ENCODE data around the gene MCU. TPM values are rescaled to one million over a fixed set of nuclear protein-coding genes. Genes with fewer than 3 reads are reported as not detected.
"Not testable (repeated sequence)": the region's sequence is repeated elsewhere in the genome, so short reads cannot be mapped to it uniquely, and the experiment has no call there.

Gene MCU, protein sequence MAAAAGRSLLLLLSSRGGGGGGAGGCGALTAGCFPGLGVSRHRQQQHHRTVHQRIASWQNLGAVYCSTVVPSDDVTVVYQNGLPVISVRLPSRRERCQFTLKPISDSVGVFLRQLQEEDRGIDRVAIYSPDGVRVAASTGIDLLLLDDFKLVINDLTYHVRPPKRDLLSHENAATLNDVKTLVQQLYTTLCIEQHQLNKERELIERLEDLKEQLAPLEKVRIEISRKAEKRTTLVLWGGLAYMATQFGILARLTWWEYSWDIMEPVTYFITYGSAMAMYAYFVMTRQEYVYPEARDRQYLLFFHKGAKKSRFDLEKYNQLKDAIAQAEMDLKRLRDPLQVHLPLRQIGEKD
- total RNA-seq (ENCODE audit: insufficient read depth, low replicate concordance): 43.8 TPM

DNA sequence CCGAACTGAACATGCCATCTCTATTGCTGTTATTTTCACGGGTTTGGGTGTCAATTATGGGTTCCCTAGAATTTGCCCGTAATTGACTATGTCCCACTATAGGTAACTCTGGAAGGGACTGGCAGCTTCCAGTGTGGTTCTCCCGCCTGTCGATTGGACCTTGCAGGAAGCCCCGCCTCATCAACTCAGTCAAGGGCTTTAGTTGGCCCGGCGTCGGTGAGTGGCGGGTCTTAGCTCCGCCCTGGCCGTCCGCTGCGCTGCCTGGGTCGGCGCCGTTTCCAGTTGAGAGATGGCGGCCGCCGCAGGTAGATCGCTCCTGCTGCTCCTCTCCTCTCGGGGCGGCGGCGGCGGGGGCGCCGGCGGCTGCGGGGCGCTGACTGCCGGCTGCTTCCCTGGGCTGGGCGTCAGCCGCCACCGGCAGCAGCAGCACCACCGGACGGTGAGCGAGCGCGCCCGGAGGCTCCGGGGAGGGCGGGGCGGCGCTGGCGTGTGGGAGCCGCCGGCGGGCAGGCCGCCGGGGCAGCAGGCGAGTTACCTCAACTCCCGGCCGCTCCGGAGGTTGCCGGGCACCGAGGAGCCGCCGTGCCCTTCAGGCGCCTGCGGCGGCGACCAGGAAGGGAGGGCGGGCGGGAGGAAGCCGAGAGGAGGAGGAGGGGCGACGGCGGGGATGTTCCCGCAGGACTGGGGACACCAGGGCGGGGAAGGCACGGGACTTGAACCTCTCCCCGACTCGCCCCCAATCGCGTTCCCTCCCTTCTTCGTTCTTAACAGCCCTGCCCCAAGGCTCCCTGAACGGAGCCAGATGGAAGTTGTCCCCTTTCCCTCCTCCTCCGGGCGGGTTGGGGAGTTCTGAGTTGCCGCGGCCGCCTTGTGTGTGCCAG lies at the start of gene MCU:
Gene MCU (plus strand): TSS at position 281 of the 881 bp plus-strand sequence. CDS start 9 bp downstream, at position 290.
- peak; percentile 97 for DNase-seq (ENCODE audit: low spot score)

DNA sequence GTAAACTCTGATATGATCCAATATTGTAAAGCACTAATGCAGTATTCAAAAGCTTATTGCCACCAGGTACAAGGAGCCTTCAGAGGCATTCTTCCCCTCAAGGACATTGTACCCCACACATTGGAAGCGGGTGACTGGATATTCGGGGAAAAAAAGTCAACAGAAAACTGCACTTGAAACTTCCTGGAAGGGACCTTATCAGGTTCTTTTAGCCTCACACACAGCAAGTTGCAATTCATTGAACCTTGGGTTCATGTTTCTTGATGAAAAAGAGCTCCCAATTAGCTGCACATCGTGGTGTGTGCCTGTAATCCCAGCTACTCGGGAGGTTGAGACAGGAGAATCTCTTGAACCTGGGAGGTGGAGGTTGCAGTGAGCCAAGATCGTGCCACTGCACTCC lies 49.6 kb upstream of the MCU start:
- no peak for DNase-seq (ENCODE audit: low spot score)

DNA sequence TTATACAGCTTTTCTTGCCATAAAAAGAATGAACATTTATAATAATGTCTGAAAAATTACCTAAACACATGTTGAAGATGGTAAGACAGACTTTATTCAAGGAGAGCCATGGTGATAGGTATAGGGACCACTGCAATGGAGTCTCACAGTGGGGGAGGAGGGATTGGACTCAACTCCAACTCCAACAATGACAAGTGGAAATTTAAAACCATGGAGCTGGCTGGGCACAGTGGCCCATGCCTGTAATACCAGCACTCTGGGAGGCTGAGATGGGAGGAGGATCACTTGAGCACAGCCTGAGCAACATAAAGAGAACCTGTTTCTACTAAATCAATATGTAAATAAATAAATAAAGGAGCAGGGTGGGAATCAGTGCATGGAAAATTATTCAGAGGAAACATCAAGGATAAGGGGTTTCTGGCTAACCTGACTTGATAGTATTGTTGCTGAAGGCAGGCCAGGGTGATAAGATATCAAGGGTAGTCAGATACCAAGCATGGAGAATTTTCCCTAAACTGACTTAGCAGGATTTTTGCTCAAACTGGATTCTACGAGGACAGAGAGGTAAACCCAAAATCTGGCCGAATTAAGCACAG lies 46.6 kb upstream of the MCU start:
- no peak for DNase-seq (ENCODE audit: low spot score)

DNA sequence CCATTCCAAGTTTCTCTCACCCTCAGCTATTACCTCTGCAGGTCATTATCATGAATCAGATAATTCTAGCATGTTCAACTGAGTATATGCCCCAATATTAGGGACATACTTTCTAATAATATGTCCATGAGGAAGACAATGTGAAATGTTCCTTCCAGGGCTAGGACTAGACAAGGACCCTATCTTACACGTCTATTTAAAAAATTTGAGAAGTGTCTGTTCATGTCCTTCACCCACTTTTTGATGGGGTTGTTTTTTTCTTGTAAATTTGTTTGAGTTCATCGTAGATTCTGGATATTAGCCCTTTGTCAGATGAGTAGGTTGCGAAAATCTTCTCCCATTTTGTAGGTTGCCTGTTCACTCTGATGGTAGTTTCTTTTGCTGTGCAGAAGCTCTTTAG lies 45.0 kb upstream of the MCU start:
- not testable (repeated sequence) for DNase-seq (ENCODE audit: low spot score)

DNA sequence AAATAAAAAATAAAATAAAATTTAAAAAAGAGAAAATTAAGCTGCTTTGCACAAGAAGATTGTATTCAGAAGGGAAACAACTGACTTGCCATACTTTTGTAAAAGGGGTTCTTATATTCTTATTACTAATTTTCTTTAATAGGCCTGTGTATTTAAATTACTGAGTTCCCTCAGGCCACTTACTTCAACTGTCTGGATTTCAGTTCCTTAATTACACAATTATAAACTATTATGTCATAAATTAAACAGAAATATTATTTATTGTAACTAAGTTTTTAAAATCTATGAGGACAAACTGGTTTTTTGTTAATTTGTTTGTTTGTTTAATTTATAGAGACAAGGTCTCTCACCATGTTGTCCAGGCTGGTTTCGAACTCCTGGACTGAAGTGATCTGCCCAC lies 43.6 kb upstream of the MCU start:
- no peak for DNase-seq (ENCODE audit: low spot score)

DNA sequence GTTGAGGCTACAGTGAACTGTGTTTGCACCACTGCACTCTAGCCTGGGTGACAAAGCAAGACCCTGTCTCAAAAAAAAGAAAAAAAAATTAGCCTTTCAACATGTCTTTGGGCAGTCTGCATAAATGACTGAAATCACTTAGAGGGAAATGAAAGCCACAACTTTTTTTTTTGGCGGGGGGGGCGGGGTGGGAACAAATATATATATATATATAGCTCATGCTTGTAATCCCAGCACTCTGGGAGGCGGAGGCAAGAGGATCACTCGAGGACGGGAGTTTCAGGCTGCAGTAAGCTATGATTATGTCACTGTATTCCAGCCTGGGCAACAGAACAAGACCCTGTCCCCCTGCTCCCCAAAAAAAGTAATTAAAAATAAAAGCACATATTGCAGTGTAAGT lies 42.7 kb upstream of the MCU start:
- DNase-seq (ENCODE audit: low spot score): no peak

DNA sequence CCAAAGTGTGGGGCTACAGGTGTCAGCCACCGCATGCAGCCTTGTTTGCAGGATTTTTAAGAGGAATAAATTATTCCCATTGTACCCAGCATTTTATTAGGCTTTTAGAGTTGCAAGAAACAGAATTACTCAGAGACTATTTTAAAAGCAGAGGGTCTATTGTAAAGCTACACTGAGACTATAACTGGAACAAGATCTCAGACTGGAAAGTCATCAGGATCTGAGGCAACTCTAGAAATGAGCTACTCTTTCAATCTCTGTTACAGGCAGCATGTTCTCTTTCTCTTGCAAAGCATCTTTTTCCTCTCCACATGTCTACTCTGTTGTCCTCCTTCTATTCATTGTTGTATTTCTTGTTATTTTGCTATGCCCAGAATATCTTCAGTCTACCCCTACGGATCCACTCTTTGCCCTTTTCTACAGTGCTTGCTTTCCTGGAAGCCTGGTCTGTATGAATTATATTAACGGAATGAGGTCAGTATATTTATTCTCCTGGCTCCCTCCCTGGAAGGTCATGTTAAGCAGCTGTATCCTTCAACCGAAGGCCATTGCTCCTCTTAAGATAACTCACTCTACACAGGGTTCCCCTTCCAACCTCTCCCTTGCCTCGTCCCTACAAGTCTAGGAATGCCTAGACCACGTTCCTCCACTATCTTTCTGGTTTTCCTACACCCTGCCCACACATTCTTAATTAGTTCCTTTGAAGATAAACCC lies 38.4 kb upstream of the MCU start:
- DNase-seq (ENCODE audit: low spot score): no peak

DNA sequence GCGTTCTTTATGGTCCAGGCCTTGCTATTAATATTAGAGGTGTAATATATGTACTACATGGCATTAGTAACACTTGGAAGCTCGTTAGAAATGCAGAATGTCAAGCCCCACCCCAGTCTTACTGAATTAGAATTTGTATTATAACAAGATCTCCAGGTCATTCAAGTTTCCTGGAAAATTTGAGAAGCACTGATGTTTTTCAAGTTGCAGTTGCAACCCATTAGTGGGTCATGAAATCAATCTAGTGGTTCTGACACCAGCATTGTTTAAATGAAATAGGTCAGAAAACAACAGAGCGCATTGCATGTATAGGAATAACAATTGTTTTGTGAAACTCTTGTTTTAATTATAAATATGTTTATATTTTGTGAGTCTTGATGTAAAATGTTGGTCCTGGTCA lies 37.2 kb upstream of the MCU start:
- DNase-seq (ENCODE audit: low spot score): no peak

DNA sequence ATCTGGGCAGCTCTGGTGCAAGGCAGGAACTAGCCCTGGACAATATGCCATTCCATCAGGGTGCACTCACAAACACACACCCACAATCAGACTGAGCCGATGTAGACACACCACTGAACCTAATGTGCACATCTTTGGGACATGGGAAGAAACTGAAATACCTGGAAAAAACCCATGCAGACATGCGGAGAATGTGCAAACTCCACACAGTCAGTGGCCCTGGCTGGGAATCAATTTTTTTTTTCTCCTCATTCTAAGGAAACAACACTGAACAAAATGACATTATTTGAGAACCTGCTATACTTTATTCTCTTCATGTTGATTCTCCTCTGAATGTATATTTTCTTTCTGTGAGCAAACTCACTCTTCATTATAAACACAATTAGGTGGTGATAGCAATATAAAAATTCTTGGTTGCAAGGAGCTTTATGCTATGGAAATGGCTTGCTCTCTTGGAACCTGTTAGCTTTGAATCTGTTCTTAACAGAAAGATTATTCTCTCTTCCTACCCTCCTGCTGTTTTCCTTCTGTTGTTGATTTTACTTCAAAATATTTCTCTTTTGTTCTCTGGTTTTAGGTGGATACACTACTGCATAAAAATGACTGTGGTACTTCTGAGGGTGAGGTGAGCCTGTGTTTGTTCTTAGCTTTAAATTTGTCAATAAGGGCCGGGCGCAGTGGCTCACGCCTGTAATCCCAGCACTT lies 33.1 kb upstream of the MCU start:
- no peak for DNase-seq (ENCODE audit: low spot score)

DNA sequence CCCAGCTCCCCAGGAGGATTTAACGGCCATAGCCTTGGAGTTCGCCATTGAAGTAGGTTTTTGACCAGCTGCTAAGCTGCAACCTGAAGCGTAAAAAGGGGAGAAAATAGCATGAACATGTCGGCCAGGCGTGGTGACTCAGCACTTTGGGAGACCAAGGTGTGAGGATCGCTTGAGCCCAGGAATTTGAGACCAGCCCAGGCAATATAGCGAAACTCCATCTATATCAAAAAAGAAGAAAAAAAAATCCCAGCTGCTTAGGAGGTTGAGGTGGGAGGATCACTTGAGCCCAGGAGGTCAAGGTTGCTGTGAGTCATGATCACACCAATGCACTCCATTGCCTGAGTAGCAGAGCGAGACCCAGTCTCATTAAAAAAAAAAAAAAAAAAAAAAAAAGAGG lies 32.2 kb upstream of the MCU start:
- DNase-seq (ENCODE audit: low spot score): no peak

DNA sequence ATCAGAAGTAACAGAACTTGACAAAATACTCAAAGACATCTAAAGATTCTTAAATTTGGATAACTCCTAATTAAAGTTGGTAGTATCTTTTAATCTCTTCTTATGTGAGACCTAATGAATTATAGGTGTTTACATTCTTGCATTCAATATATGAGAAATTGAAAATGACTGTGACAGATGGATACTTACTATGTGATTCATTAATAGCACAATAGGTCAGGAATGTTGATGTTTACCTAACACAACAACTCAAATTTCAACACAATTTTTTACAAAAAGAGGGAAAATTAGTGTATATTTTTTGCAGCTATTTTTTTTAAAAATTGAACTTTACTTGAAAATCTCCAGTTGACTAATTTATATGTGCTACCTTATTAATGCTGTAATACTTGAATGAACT lies 31.7 kb upstream of the MCU start:
- no peak for DNase-seq (ENCODE audit: low spot score)

DNA sequence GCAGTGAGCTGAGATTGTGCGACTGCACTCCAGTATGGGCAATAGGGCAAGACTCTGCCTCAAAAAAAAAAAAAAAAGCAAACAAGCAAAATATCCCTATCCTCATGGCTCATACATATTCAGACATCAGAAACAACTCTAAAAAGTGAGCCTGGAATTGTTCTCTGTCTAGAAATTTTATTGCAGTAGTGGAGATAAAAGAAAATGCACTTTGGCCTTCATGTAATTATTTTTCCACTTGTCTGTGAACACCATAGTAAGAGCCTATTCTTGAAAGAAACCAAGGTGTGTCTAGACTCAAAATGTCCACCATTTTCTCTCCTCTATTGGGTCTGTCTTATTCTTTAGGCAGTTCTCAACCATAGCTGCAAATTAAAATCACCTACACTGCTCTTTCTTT lies 30.5 kb upstream of the MCU start:
- DNase-seq (ENCODE audit: low spot score): no peak

DNA sequence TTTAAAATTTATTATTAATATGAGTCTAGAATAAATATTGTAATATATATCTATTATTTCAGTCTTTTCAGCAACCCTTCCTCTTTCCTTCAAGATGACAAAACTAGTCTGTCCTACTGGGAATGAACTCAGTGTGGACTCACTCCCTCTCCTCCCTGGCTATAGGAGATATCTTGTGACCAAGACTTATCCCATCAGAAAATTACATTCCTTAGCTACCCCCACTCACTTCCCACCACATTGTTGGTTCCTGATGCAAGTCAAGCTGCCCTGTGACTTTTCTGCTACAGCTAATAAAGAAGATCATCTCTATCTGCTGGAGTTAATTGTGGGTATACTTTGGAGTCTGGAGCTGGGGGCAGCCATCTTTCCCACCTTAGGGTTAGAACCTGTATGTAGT lies 28.0 kb upstream of the MCU start:
- no peak for DNase-seq (ENCODE audit: low spot score)

DNA sequence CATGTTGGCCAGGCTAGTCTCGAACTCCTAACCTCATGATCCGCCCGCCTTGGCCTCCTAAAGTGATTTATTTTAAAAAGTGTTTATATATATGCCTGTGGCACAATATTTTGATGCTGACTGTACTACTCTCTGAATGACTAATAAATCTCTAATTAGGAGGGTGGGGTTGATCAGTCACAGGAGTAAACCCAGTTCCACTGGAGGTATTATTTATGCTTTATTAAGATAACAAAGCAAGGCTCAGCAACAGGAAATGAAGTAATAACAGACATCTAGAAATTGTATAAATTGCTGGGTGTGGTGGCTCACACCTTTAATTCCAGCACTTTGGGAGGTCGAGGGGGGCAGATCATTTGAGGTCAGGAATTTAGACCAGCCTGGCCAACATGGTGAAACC lies 26.0 kb upstream of the MCU start:
- no peak for DNase-seq (ENCODE audit: low spot score)

DNA sequence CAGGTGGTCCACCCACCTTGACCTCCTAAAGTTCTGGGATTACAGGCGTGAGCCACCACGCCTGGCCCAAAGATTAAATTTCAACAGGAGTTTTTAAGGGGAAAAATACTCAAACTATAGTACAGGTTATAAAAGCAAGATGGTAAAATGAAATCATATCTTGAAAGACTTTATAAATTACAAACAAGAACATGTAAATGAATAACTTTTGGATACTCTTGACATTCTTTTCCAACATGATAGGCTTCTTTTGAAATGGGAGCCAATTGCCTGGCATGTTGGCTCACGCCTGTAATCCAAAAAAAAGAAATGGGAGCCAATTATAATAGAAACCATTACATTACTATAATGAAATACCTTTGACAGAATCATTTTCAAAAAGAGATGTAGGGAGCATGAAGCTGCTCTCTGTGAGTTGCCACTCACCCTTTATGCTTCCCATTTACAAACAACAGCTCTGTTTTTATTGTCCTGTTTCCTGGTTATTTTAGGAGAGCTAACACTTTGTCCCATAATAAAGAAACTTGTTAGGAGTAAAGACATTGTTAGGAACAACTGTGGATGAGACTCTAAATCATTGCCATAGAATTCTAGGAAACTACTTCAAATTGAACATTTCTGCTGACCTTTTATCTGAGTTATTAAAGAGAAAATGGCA lies 24.6 kb upstream of the MCU start:
- DNase-seq (ENCODE audit: low spot score): no peak

DNA sequence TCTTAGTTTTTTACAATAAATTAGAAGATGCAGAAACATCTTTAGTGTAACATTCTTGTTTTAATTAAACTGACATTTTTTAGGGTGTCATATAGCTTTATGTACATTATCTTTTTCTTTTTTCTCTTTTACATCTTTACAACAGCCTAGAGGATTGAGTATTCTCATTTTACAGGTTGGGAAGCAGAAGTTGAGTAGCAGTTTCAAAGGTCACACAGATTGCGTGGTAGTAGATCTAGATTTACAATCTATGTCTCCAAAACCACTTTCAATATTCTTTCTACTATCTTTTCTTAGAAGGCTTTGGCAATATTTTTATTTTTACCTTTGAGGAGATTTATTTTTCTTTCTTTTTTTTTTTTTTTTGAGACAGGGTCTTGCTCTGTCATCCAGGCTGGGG lies 18.7 kb upstream of the MCU start:
- DNase-seq (ENCODE audit: low spot score): no peak

DNA sequence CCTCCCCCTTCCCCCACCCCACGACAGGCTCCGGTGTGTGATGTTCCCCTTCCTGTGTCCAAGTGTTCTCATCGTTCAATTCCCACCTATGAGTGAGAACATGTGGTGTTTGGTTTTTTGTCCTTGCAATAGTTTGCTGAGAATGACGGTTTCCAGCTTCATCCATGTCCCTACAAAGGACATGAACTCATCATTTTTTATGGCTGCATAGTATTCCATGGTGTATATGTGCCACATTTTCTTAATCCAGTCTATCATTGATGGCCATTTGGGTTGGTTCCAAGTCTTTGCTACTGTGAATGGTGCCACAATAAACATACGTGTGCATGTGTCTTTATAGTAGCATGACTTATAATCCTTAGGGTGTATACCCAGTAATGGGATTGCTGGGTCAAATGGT lies 17.8 kb upstream of the MCU start:
- DNase-seq (ENCODE audit: low spot score): not testable (repeated sequence)

DNA sequence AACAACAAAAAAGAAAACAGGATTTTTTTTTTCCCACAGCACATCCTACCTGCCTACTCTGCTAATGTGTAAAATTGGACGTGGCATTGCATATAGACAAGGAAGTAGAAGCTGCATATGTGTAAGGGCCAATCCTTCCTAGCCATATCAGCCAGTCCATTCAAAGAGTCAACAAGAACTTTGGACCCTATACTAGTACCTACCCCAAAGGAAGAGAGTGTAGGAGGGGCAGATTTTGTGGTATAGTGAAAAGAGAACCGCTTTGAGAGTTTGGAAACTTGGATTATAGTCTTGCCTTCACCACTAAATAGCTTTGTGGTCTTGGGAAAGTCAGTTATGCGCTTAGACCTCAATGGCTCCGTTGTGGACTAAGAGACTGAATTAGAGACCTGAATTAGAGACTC lies 12.1 kb upstream of the MCU start:
- DNase-seq (ENCODE audit: low spot score): no peak

DNA sequence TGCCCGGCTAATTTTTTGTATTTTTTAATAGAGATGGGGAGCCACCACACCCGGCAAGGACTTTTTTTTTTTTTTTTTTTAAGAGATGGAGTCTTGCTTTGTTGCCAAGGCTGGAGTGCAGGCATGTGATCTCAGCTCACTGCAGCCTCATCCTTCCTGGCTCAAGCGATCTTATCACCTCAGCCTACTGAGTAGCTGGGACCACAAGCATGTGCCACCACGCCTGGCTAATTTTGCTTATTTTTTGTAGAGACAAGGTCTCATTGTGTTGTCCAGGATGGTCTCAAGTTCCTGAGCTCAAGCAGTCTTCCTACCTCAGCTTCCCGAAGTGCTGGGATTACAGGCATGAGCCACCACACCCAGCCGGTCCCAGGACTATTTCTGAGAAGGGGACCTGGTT lies 9.3 kb upstream of the MCU start:
- DNase-seq (ENCODE audit: low spot score): no peak

DNA sequence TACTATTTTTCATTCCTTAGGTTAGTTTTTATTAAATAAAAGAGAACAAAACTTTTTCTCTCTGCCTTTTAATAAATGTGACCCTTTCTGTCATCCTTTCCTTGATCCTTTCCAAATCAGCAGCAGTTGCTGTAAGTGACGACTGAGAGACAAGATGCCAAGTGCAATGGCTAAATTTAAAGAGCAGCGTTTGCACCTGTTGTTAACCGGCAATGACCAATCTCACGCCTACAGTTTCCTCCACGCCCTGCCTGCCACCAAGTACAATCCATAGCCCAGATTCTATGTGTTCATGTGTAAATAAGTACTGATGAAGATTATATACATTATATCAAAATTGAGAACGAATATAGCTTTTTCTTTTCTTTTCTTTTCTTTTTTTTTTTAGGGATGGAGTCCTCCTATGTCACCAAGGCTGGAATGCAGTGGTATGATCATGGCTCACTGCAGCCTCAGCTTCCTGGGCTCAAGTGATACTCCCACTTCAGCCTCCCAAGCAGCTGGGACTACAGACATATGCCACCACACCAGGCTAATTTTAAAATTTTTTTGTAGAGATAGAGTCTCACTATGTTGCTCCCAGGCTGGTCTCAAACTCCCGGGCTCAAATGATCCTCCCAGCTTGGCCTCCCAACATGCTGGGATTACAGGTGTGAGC lies 6.5 kb upstream of the MCU start:
- DNase-seq (ENCODE audit: low spot score): no peak

Data from umbilical cord (tissue), 2 donors.